ENCODE measurements around the gene IST1. TPM values are rescaled to one million over a fixed set of nuclear protein-coding genes. Genes with fewer than 3 reads are reported as not detected.

IST1 gene
- total RNA-seq, 1 experiment from 2014 or later, result 197 TPM

DNA sequence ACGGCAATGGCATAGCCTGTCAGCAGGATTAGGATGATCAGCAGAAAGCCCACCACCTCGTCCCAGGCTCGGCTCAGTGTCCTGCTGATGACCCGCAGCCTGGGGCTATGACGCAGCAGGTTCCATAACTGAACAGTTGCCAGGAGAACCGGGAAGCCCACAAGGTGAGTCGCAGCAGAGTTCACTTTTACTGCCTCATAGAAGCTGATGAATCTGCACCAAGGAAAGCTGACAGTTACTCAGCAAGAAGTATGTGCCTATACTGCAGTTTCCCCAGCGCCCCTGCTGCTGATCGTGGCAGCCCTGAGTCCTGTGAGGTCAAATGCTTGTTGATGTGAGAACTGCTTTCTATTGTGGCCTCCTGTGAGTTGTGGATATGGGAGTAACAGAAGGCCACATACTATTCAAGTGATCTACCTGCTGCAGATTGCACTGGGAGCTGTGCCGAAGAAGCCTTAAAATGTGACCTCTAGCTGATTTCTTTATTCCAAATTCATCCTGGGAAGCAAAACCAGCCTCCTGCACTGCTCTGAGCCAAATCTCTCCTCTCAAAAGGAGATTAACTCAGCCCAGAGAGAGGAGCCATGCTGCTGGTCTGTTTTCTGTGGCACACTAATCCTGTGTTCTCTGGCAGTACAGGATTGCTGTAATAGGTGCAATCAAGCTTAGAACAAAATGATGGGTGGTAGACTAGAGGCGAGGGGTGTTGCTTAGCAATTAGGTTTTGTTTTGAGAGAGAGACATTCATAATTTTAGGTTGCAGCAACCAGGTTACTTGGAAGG is 38.8 kb downstream of the IST1 start:
- DNase-seq (ENCODE audit: low read depth), result peak; percentile 78
- in situ Hi-C loops (cut with HindIII; ENCODE audit: low pct_unique_long_range_greater_than_20kb, low sequenced_read_pairs), result no loop called here

DNA sequence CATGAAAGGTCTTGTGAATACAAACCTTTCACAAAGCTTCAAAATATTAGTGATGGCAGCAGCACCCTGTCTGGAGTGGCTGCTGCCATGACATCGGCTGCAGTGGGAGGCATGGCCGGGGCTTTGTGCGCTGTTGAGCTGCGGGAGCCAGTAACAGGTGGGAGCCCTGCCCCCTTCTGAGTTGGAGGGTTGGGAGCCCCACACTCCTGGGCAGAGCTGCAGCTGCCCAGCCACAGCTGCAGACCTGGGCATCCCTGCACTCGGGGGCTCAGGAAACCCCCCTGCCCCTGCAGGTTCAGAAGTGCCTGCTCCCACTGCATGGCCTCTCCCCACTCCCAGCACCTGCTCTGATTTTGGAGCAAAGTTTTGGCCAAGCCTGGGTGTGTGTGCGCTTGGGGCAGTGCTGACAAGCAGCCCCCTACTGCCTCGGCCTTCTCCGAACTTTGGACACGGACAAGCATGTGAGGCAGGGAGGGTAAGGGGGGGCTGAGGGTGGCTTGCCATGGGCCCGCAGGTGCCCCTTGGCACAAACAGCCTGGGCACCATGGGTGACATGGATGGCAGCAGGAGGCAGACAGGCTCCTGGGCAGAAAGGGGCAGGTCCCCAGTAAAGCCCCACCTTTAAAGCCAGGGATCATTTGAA is 42.7 kb downstream of the IST1 start:
- DNase-seq (ENCODE audit: low read depth), result no peak
- in situ Hi-C loops (cut with HindIII; ENCODE audit: low pct_unique_long_range_greater_than_20kb, low sequenced_read_pairs), result no loop called here

DNA sequence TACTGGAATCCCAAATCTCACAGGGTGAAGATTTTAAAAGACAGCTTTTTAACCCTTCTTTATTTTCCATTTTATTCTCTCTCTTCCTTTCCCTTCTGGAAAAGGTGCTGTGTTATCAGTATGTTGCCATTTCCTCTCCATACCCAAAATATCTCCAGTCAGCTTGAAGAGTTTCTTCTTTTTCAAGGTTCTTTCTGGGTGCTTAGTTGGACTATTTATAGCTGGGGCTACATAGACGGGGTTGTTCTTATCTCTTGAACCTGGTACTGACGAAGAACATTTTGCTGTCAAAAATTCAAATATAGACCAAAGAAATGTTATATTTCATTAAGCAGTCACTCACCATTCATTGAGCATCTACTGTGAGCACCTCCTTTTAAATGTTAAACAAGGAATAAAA is 48.6 kb downstream of the IST1 start:
- in situ Hi-C loops (cut with HindIII; ENCODE audit: low pct_unique_long_range_greater_than_20kb, low sequenced_read_pairs), result no loop called here

DNA sequence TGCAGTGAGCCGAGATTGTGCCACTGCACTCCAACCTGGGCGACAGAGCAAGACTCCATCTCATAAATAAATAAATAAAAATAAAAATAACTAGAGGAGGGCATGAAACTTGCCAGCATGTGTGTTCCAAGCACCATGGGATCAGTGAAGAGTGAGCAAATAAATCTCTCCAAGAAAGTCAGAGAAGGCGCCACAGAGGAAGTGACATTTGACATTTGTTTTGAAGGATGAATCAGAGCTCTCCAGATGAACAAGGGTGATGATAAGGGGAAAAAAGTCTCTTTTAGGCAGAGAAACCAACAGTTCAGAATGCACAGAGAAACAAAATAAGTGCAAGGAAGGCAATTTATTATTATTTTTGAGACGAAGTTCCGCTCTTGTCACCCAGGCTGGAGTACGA is 50.3 kb downstream of the IST1 start:
- in situ Hi-C loops (cut with HindIII; ENCODE audit: low pct_unique_long_range_greater_than_20kb, low sequenced_read_pairs), result no loop called here

More for the DNA sequence above, 48.6 kb downstream of the IST1 start:
- no peak for DNase-seq (ENCODE audit: low read depth)

DNA sequence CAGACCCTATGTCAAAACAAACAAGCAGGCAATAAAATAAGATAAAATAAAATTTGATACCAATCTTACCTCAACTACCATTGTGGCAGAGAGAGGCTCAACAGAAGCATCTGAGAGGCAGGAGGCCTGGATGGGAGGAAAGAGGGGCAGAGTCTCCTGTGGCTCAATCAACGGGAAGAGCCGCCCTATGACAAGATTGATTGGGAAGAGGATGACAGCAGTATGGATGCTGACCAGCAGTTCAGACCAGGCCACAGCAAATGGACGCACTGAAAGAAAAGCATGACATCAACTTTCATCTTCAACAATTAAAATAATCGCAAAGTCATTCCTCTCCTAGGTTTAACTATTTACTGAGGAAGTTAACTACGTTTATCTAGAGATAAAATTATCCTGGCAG is 57.5 kb downstream of the IST1 start:
- in situ Hi-C loops (cut with HindIII; ENCODE audit: low pct_unique_long_range_greater_than_20kb, low sequenced_read_pairs), result no loop called here
- peak; percentile 31 for DNase-seq (ENCODE audit: low read depth)

More for the DNA sequence above, 50.3 kb downstream of the IST1 start:
- DNase-seq (ENCODE audit: low read depth), result no peak

DNA sequence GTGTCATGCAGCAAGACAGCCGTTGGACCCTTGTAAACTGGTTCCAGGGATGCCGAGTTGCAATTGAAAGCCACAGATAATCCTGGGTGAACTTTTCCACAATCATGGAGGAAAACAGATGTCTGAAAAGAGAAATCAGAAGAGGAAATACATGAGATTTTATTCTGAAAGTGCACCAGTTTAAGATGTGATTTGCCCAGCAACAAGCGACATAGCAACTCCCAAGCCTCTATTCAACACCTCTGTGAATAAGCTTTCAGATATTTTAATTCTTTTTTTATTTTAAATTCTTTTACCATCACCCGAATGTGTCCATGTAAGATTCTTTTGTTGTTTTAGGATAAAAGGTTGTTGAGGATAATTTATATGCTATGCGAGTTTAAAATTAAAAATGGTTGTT is 58.8 kb downstream of the IST1 start:
- in situ Hi-C loops (cut with HindIII; ENCODE audit: low pct_unique_long_range_greater_than_20kb, low sequenced_read_pairs), result no loop called here
- DNase-seq (ENCODE audit: low read depth), result no peak

DNA sequence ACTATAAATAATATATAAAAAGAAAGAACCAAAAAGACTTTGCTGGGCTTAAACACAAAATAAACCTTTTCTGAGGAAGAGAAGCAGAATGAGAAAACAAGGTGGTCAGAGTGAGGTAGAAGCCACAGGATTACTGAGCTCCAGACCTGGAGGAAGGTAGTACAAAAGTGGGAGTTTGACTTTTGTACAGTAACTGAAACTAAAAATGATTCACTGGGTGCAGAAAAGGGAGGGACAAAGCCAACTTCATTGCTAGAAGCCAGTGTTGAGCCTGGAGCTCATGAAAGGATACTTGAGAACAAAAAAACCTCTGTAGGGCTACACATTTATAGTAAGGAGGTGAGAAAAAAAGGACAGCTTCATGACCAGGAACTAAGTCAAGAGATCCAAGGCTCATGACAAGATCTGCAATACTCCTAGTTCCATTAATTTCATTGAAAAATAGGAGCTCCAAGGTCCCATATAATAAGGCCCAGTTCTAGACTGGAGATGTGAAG is 59.4 kb downstream of the IST1 start:
- in situ Hi-C loops (cut with HindIII; ENCODE audit: low pct_unique_long_range_greater_than_20kb, low sequenced_read_pairs), result no loop called here
- DNase-seq (ENCODE audit: low read depth), result no peak

DNA sequence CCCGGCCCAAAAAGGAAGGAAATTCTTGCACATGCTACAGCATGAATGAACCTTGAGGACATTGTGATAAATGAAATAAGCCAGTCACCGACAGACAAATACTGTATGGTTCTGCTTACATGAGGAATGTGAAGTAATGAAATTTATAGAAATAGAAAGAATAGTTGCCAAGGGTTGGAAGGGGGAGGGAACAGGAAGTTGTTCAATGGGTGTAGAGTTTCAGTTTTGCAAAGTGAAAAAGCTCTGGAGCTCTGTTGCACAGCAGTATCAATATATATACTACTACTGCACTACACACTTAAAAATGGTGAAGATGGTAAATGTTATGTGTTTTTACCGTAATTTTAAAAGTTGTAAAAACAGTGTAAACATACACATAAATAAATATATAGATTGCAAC is 61.2 kb downstream of the IST1 start:
- in situ Hi-C loops (cut with HindIII; ENCODE audit: low pct_unique_long_range_greater_than_20kb, low sequenced_read_pairs), result no loop called here
- no peak for DNase-seq (ENCODE audit: low read depth)

DNA sequence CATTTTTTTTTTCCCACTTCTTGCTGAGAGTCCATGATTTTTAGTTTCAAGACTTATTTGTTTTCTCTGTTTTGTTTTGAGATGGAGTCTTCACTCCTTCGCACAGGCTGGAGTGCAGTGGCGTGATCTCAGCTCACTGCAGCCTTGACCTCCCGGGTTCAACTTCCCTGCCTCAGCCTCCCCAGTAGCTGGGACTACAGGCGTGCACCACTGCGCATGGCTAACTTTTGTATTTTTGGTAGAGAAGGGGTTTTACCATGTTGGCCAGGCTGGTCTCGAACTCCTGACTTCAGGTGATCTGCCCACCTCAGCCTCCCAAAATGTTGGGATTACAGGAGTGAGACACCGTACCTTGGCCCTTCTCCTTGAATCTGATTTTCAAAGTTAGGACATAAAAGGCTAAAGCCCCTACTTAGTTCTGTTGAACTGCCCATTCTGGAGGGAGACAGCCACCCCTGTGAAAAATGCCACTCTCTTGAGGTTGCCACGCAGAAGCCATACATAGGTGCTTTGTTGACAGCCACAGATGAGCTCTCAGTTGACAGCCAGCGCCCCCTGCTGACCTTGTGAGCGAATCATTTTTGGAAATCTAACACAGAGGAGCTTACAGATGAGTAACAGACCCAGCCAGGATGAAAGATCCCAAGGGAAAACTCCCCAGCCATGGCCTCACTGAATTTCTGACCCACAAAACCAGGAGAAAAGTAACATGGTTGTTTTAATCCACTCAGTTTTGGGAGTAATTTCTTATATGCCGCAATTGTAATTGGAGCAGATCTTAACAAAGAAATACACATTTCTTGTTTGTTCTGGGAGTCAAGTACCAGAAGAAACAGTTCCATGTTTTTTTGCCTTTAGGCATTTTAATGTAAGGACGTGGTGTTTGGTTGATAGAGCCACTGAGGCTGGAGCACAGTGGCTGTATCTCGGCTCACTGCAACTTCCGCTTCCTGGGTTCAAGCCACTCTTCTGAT is 66.0 kb downstream of the IST1 start:
- in situ Hi-C loops (cut with HindIII; ENCODE audit: low pct_unique_long_range_greater_than_20kb, low sequenced_read_pairs), result no loop called here
- peak; percentile 72 for DNase-seq (ENCODE audit: low read depth)

DNA sequence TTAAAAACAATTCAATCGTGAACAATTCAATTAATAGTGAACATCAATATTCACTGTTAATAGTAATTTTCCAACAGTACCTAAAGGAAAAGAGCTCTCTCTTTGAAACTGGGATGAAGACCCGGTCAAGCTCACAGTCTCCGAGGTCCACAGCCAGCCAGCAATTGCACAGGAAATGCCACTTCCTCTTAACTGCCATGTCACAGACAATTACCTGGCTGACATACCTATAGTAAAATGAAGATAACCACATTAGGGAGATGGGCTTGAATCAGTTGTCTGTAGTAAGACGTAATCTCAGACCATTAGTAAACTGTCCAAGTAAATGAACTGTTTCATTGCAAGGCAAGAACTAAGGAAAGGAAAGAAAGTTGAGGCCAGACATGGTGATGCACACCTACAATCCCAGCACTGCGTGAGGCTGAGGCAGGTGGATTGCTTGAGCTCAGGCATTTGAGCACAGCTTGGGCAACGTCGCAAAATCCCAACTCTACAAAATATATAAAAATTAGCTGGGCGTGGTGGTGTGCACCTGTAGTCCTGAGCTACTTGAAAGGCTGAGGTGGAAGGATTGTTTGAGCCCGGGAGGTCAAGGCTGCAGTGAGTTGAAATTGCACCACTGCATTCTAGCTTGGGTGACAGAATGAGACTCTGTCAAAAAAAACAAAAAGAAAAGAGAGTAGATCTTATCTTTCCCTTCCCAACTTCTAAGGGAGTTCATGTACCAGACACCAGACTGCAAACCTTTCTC is 68.0 kb downstream of the IST1 start:
- in situ Hi-C loops (cut with HindIII; ENCODE audit: low pct_unique_long_range_greater_than_20kb, low sequenced_read_pairs), result no loop called here
- no peak for DNase-seq (ENCODE audit: low read depth)

DNA sequence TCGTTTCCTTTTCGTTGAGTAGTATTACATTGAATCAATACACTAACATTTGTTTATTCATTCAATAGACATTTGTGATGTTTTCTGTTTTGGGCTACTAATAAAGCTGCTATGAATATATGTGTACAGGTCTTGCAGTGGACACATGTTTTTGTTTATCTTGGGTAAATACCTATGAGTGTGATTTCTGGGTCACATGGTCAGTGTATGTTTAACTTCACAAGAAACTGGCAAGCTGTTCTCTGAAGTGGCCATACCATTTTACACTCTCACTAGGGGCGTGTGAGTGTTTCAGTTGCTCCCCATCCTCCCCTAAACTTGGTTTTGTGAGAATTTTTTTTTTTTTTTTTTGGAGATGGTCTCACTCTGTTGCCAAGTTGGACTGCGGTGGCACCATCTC is 69.9 kb downstream of the IST1 start:
- no peak for DNase-seq (ENCODE audit: low read depth)
- in situ Hi-C loops (cut with HindIII; ENCODE audit: low pct_unique_long_range_greater_than_20kb, low sequenced_read_pairs), result no loop called here

DNA sequence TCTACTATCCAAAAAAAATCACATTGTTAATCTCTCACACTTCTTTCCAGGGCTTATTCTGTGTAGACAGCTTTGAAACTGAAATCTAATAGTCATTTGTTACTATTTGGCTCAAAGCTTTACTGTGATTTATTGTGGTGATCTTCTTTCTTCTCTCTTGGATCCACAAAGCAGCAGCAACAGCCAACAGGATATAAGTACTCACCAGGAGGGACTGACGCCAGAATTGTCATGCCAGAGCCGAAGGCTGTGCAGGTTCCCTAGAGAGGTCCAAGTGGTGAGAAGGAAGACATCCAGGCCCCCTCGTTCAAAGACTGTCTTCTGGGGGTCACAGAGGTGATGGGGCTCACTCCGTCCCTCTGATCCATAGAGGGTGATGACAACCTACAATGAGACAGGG is 71.6 kb downstream of the IST1 start:
- in situ Hi-C loops (cut with HindIII; ENCODE audit: low pct_unique_long_range_greater_than_20kb, low sequenced_read_pairs), result no loop called here
- no peak for DNase-seq (ENCODE audit: low read depth)

DNA sequence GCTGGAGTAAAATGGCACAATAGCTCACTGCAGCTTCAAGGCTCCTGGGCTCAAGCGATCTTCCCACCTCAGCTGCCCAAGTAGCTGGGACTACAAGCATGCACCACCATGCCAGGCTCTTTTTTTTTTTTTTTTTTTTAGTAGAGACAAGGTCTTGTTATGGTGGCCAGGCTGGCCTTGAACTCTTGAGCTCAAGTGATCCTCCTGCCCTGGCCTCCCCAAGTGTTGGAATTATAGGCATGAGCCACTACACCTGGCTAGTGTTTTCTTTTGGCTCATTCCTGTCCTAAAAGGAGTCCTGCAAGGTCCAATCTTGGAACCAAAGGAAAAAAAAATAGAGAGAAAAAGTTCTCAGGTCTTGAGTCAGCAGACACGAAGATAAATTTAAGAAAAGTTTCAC is 74.0 kb downstream of the IST1 start:
- DNase-seq (ENCODE audit: low read depth), result no peak
- in situ Hi-C loops (cut with HindIII; ENCODE audit: low pct_unique_long_range_greater_than_20kb, low sequenced_read_pairs), result no loop called here

DNA sequence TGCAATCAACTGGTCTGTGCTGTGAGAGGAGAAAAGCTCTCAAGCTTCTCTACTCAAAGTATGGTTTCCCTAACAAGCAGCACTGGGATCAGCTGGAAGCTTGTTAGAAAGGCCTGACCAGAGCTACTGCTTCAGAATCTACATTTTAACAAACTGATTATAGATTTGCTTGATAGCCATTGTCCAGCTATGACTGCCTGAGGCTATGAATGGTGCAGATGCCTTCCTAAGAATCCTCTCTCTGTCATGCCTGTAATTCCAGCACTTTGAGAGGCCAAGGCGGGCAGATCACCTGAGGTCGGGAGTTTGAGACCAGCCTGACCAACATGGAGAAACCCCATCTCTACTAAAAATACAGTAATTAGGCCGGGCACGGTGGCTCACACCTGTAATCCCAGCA is 76.2 kb downstream of the IST1 start:
- in situ Hi-C loops (cut with HindIII; ENCODE audit: low pct_unique_long_range_greater_than_20kb, low sequenced_read_pairs), result no loop called here
- DNase-seq (ENCODE audit: low read depth), result no peak

DNA sequence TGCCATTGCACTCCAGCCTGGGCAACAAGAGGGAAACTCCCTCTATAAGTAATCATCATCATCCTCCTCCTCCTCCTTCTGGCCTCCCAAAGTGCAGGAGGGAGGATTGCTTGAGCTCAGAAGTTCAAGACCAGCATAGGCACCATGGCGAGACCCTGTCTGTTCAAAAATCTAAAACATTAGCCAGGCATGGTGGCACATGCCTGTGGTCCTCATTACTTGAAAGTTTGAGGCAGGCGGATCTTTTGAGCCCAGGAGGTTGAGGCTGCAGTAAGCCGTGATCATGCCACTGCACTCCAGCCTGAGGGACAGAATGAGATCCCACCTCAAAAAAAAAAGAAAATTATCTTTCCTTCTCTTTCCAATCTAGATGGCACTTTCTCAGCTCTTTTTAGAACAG is 77.0 kb downstream of the IST1 start:
- in situ Hi-C loops (cut with HindIII; ENCODE audit: low pct_unique_long_range_greater_than_20kb, low sequenced_read_pairs), result no loop called here

DNA sequence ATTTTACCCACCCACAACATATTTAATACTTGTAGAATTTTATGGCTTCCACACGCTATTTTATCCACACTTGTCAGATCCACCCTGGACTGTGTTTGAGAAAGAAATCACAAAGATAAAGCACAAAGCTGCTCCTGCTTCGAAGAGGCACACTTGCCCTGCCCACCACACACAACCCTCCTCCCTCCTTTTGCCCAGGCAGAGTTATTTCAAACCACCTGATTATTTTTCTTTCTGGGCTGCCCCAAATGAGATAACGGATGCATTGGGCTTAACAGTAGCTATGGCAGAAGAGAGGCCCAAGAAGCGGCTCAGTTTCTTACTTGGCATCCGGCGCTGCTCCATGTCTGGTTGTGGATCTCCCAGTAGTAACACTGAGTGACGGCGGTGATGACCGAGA is 77.7 kb downstream of the IST1 start:
- DNase-seq (ENCODE audit: low read depth), result no peak
- in situ Hi-C loops (cut with HindIII; ENCODE audit: low pct_unique_long_range_greater_than_20kb, low sequenced_read_pairs), result no loop called here

More for the DNA sequence above, 77.0 kb downstream of the IST1 start:
- DNase-seq (ENCODE audit: low read depth), result no peak

DNA sequence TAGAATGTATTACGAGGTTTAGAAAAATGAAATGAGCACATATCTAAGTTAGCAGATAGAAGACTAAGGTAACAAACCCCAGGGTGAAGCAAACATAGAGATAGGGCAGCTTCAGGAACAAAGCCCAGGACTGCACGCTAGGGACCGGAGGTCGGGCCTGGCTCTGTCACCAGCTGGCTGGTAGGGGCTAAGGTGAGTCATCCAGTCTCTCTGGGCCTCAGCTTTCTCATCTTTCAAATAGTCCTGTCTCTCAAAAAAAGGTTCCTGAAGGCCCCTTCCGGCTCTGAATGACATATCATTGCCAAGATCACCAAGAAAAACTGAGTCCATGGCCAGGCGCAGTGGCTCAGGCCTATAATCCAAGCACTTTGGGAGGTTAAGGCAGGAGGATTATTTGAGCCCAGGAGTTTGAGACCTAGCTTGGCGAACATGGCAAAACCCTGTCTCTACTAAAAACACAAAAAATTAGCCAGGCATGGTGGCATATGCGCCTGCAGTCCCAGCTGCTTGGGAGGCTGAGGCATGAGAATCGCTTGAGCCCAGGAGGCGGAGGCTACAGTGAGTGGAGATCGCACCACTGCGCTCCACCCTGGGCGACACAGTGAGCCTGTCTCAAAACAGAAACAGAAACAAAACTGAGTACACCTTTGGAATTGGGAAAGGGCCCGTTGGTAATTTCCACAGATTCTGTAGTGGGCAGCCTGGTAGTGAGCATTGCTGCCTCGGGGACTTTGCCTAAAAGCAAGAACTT is 78.9 kb downstream of the IST1 start:
- in situ Hi-C loops (cut with HindIII; ENCODE audit: low pct_unique_long_range_greater_than_20kb, low sequenced_read_pairs), result no loop called here
- DNase-seq (ENCODE audit: low read depth), result no peak
